Esophagus squamous epithelium (tissue), 5 donors: ENCODE measurements around the gene SYT12. TPM values are rescaled to one million over a fixed set of nuclear protein-coding genes. Genes with fewer than 3 reads are reported as not detected.
A peak's percentile ranks its signal among the peaks of the same experiment; 100 is the strongest.

Experiments
- DNase-seq: peaks from one replicate; lab custom pipeline; 2025; lab: John Stamatoyannopoulos, UW
- H3K27ac ChIP-seq, 4 donors: fragments of 200-600 bp; sonication (generic); one replicate each; pipeline ENCODE4 v1.5.1; 2016 to 2019; ENCODE audit warnings: mild to moderate bottlenecking in 1 of 4
- H3K27me3 ChIP-seq, 4 donors: fragments of 200-600 bp; sonication (generic); 1 replicate in 3 of 4; 2 replicates in 1 of 4; pipeline versions ENCODE4 v1.5.1 to v1.6.0; 2017 to 2021; ENCODE audit warnings: antibody characterized with exemption in 1 of 4
- H3K36me3 ChIP-seq, 3 donors: fragments of 200-600 bp; sonication (generic); one replicate each; pipeline ENCODE4 v1.5.1; 2016 to 2019
- H3K4me1 ChIP-seq, 3 donors: fragments of 200-600 bp; sonication (generic); one replicate each; pipeline ENCODE4 v1.5.1; 2017 to 2019
- H3K4me3 ChIP-seq, 4 donors: fragments of 200-600 bp; sonication (generic); 1 replicate in 3 of 4; 2 replicates in 1 of 4; pipeline ENCODE4 v1.5.1; 2016 to 2019; ENCODE audit warnings: mild to moderate bottlenecking in 2 of 4, moderate library complexity in 1 of 4
- H3K9me3 ChIP-seq, 3 donors: fragments of 200-600 bp; sonication (generic); one replicate each; pipeline ENCODE4 v1.5.1; 2016 to 2019
- POLR2A ChIP-seq, 4 donors: fragments of 450-650 bp; IDR thresholded peaks; one replicate each; pipeline ENCODE4 v1.6.1; 2017; ENCODE audit warnings: antibody characterized with exemption in 4 of 4, mild to moderate bottlenecking in 4 of 4, moderate library complexity in 3 of 4
- WGBS, 2 donors: methylation state at CpG; one replicate each; pipeline ENCODE4 v1.1.5; 2018; 5-methylcytosine and 5-hydroxymethylcytosine counted together
- intact Hi-C: fragments of 100-400 bp; cut with DNase I; formaldehyde crosslinking; loops from one replicate; pipeline ENCODE4 v1.15.0; 2022
- total RNA-seq, 4 donors: library from RNA; depleted of rRNA; stranded (reverse); fragments of >200 nt; gene quantifications; one replicate each; pipeline ENCODE4 v1.1.0, GENCODE V29; 2016
- TF ChIP-seq, protein P1 (sequence below), 6 experiments: fragments of 450-650 bp in 4 of 6; fragments of 200-600 bp in 2 of 6; sonication (generic) in 2 of 6; IDR thresholded peaks; one replicate each; pipeline ENCODE4 v1.5.1; 2016 to 2019; ENCODE audit warnings: antibody characterized with exemption in 6 of 6, mild to moderate bottlenecking in 4 of 6, moderate library complexity in 4 of 6
- donor health status: DM: yes; HTN: yes; CAD: no.

SYT12 gene
- total RNA-seq, 4 donors from 2014 or later: 0.76 to 1.7 (median 0.99) TPM

DNA sequence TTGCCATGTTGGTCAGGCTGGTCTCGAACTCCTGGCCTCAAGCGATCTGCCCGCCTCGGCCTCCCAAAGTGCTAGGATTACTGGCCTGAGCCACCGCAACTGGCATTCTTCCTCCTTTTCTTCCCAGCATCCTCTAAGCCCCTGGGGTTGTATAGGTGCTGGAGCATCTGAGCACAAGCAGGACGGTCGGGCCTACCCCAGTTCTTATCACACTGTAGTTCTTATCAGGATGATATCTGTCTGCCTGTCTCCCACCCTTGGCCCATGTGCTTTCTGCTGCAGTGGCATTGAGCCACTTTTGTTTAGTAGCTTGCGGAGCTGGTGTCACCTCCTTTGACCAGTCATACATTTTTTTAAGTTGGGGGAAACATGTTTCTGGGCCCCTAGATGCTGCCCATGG is 35.6 kb downstream of the SYT12 start:
- H3K36me3 ChIP-seq: peaks cover 0 to 23% (median 0%) of the 10 kb centered on the region in 3 donors
- TF ChIP-seq, protein P1, sequence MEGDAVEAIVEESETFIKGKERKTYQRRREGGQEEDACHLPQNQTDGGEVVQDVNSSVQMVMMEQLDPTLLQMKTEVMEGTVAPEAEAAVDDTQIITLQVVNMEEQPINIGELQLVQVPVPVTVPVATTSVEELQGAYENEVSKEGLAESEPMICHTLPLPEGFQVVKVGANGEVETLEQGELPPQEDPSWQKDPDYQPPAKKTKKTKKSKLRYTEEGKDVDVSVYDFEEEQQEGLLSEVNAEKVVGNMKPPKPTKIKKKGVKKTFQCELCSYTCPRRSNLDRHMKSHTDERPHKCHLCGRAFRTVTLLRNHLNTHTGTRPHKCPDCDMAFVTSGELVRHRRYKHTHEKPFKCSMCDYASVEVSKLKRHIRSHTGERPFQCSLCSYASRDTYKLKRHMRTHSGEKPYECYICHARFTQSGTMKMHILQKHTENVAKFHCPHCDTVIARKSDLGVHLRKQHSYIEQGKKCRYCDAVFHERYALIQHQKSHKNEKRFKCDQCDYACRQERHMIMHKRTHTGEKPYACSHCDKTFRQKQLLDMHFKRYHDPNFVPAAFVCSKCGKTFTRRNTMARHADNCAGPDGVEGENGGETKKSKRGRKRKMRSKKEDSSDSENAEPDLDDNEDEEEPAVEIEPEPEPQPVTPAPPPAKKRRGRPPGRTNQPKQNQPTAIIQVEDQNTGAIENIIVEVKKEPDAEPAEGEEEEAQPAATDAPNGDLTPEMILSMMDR (IDR thresholded peaks at IDR 0.05): no peak
- TF ChIP-seq POLR2A (IDR thresholded peaks at IDR 0.05): no peak
- peak overlapping the region in 1 of 4 donors; percentile 92 for H3K27ac ChIP-seq
- peak overlapping the region in 3 of 4 donors; percentile 55 to 77 (median 68) for H3K4me3 ChIP-seq
- no peak for DNase-seq
- WGBS, 2 donors: 76 to 87% methylated on average over 7 to 8 of the region's 8 CpGs
- H3K27me3 ChIP-seq: peaks cover 0 to 9% (median 0%) of the 10 kb centered on the region in 4 donors
- H3K4me1 ChIP-seq: peaks cover 27 to 84% (median 29%) of the 10 kb centered on the region in 3 donors
- intact Hi-C loops: loop anchor here (10.0 kb wide), 1 partner anchor 256 kb away; no protein-coding TSS in a partner anchor
- H3K9me3 ChIP-seq: no peaks in the 10 kb centered on the region

DNA sequence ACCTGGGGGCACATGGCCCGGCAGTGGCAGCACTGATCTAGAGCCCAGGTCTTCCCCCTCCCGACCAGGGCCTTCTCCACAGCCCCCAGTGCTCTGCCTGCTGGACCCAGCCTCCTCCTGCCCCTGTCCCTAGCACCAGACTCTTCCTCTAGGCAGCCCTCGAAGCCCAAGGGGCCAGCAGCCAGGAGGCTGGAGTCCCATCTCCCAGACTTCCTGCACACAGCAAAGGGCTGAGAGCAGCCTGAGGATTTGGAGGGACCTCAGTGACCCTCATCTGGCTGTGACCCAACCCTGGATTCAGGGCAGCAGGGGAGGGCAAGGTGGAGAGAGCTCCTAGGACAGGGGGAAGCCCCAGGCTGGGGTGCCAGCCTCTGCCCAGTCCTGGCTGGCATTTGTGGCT is 36.7 kb downstream of the SYT12 start:
- H3K4me3 ChIP-seq: no peak overlapping the region
- intact Hi-C loops: loop anchor here (10.0 kb wide), 1 partner anchor 255 kb away; no protein-coding TSS in a partner anchor
- H3K27ac ChIP-seq: peak overlapping the region in 2 of 4 donors; percentile 20 to 24
- H3K4me1 ChIP-seq: peaks cover 18 to 72% (median 25%) of the 10 kb centered on the region in 3 donors
- H3K36me3 ChIP-seq: peaks cover 0 to 23% (median 0%) of the 10 kb centered on the region in 3 donors
- TF ChIP-seq POLR2A (IDR thresholded peaks at IDR 0.05): no peak
- TF ChIP-seq, protein P1 (IDR thresholded peaks at IDR 0.05): no peak
- no peaks in the 10 kb centered on the region for H3K9me3 ChIP-seq
- H3K27me3 ChIP-seq: peaks cover 0 to 9% (median 0%) of the 10 kb centered on the region in 4 donors
- WGBS, 2 donors: 82 to 83% methylated on average over 2 of the region's 3 CpGs
- DNase-seq: no peak

DNA sequence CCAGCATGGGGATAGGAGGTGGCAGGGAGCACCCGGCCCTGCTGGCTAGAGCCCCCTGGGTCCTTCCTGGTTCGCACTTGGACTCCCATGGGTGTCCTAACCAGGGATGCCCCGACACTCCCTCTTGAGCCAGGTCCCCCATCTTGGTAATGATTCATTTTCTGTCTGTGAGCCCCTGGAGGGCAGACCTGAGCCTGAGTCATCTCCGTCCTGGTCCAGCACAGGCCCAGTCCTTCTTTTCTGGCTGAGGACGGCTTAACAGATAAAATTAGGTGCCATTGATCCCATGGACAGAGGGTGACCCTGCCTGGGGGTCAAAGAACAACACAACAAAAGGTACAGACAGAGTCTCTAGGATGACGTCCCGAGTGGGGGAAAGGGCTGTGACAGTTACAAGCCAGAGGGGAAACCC is 37.2 kb downstream of the SYT12 start:
- TF ChIP-seq, protein P1 (IDR thresholded peaks at IDR 0.05): no peak
- no peak for TF ChIP-seq POLR2A (IDR thresholded peaks at IDR 0.05)
- no peak for DNase-seq
- WGBS, 2 donors: 74 to 89% methylated on average over 2 to 5 of the region's 7 CpGs
- Histone ChIP-seq H3K4me1 (peaks cover 18 to 67% (median 22%) of the 10 kb centered on the region in 3 donors), H3K27me3 (peaks cover 0 to 9% (median 0%) of the 10 kb centered on the region in 4 donors), H3K36me3 (peaks cover 0 to 23% (median 0%) of the 10 kb centered on the region in 3 donors), H3K4me3 (no peak overlapping the region), H3K9me3 (no peaks in the 10 kb centered on the region), H3K27ac (peak overlapping the region in 2 of 4 donors; percentile 20 to 24)
- intact Hi-C loops: no loop called here

DNA sequence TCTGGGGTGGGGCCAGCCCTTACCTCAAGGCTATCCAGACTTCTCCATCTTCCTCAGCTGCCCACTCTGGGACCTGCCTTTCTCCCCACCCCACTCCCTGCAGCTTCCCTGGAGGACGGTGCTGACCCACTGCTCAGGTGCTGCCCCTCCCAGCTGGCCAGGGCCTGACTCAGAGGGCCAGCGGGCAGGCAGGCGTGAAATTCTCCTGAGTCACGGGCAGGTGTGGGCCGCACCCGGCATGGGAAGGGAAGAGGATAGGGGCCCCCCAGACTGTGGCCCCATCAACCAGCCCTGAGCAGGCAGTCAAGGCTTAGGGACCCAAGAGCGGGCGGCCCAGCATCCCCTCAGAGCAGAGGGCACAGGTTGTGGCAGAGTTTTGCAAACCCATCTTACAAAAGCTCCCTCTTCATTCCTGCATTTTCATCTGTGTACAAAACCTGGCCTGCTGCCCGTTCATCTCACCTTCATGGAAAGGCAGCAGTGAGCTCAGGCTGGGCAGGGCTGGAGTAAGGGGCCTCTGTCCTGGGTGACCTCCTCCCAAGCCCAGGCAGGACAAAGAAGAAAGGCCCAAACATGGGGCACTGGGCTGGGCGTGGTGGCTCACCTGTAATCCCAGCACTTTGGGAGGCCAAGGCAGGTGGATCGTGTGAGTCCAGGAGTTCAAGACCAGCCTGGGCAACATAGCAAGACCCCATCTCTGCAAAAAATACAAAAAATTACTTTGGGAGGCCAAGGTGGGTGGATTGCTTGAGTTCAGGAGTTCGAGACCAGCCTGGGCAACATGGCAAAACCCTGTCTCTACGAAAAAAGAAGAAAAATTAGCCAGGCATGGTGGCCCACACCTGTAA is 39.8 kb downstream of the SYT12 start:
- DNase-seq: no peak
- Histone ChIP-seq H3K4me1 (peaks cover 4 to 41% (median 4%) of the 10 kb centered on the region in 3 donors), H3K27me3 (no peaks in the 10 kb centered on the region), H3K27ac (peak overlapping the region; percentile 40 to 79 (median 71)), H3K36me3 (peaks cover 0 to 47% (median 3%) of the 10 kb centered on the region in 3 donors), H3K4me3 (no peak overlapping the region), H3K9me3 (no peaks in the 10 kb centered on the region)
- TF ChIP-seq, protein P1 (IDR thresholded peaks at IDR 0.05): no peak
- TF ChIP-seq POLR2A (IDR thresholded peaks at IDR 0.05): no peak
- WGBS, 2 donors: 70 to 88% methylated on average over 4 of the region's 13 CpGs
- intact Hi-C loops: no loop called here

DNA sequence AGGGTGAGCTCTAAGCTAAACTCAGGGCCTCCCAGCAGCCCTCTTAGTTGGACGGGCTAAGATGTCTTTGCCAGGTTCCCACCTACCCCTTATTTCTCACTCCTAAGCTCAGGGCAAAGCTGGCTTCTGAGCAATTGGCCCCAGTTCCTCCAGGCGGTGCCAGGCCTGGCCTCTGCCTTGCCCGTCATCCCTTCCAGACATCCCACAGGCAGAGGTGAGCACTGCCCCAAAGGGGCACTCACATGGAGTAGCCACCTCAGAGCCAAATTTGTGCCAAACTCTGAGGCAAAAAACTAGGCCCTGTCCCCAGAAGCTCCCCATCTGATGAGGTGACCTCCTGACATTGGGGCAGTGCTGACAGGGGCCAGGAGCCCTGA is 43.4 kb downstream of the SYT12 start:
- no peak for TF ChIP-seq POLR2A (IDR thresholded peaks at IDR 0.05)
- TF ChIP-seq, protein P1 (IDR thresholded peaks at IDR 0.05): no peak
- H3K27me3 ChIP-seq: no peaks in the 10 kb centered on the region
- no peak overlapping the region for H3K27ac ChIP-seq
- H3K4me3 ChIP-seq: no peak overlapping the region
- no peak for DNase-seq
- 75 to 88% methylated on average over 1 to 2 of the region's 3 CpGs for WGBS, 2 donors
- no peaks in the 10 kb centered on the region for H3K9me3 ChIP-seq
- H3K36me3 ChIP-seq: peaks cover 0 to 58% (median 3%) of the 10 kb centered on the region in 3 donors
- peaks cover 4 to 15% (median 4%) of the 10 kb centered on the region in 3 donors for H3K4me1 ChIP-seq
- intact Hi-C loops: no loop called here
